NCI-H1930 (cell line): Measurements from ENCODE around the gene ATP11A.
"Not testable (repeated sequence)": the region's sequence is repeated elsewhere in the genome, so short reads cannot be mapped to it uniquely, and the experiment has no call there.

Experiments
- DNase-seq, 2 experiments: peaks; one replicate each; lab custom pipeline; 2025; lab: John Stamatoyannopoulos, UW

ATP11A gene

DNA sequence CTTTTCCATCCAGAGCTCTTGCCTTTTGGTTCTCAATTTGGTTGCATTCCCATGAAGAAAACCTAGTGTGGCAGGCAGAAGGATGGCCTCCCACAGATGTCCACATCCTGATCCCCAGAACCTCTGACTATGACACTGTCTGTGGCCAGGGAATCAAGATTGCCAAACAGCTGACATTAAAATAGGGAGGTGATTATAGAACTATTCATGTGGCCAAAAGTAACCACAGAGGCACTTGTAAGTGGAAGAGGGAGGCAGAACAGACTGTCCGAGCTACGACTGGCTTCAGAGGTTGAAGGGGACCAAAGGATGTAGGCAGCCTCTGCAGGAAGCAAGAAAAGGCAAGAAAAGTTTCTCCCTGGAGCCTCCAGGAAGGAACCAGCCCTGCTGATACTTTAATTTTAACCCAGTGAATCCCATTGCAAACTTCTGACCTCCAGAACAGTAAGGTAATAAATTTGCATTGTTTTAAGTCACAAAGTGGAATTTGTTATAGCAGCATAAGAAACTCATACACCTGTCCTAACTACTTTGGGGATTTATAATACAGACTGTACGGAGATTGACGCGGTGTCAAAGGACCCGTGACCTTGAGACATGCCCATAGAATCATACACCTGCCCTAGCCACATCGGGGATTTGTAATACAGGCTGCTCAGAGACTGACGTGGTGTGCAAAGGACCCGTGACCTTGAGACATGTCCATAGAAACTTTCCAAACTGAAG lies 106.5 kb downstream of the ATP11A start:
- DNase-seq, result no peak

DNA sequence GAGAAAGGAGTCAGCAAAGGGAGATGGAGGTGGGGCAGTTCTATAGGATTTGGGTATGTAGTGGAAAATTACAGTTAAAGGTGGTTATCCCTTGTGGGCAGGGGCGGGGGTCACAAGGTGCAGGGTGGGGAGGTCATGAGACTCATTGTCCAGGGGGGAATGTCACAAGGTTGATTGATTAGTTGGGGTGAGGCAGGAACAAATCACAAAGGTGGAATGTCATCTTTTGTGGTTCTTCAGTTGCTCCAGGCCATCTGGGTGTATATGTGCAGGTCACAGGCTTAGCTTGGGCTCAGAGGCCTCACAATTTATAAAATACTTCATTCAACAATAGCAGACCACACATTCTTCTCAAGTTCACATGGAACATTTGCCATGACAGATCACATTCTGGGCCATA lies 109.6 kb downstream of the ATP11A start:
- no peak for DNase-seq

- DNase-seq, result no peak
Measured at GRCh38 chr13:112800057-112800456, 110.2 kb downstream of the ATP11A start.

GRCh38 chr13:112800807-112801206 lies 111.0 kb downstream of the ATP11A start:
- DNase-seq, result not testable (repeated sequence)

GRCh38 chr13:112802802-112803195 lies 113.0 kb downstream of the ATP11A start:
- no peak for DNase-seq

DNA sequence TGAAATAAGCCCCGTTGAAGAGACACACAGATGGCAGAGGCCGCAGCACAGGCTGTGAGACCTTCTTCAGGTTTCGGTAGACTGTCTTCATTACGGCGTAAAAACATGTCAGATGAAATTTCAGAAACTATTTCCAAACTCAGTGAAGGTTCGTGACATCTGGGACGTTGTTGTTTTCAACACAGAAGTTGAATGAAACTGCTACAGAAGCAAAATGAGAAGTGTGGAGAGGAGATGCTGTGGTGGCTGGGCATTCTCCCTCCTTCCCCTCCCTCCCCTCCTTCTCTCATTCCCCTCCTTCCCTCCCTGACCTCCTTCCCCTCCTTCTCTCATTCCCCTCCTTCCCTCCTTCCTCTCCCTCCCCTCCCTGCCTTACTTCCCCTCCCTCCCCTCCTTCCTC lies 113.6 kb downstream of the ATP11A start:
- DNase-seq, result no peak

DNA sequence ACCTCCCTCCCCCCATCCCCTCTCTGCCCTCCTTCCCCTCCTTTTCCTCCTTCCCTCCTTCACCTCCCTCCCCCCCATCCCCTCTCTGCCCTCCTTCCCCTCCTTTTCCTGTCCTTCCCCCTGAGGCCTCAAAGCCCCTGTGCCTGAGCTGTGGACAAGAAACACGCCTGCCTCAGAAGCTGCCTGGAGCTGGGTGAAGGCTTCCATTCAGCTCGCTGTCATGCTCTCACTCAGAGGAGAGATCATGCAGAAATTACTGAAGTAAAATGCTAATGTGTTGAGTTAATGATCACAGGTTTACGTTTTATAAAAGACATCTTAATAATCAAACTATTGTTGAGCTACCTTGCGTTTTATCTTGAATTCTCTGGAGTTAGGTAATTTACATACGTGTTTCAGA lies 114.5 kb downstream of the ATP11A start:
- DNase-seq, result no peak

DNA sequence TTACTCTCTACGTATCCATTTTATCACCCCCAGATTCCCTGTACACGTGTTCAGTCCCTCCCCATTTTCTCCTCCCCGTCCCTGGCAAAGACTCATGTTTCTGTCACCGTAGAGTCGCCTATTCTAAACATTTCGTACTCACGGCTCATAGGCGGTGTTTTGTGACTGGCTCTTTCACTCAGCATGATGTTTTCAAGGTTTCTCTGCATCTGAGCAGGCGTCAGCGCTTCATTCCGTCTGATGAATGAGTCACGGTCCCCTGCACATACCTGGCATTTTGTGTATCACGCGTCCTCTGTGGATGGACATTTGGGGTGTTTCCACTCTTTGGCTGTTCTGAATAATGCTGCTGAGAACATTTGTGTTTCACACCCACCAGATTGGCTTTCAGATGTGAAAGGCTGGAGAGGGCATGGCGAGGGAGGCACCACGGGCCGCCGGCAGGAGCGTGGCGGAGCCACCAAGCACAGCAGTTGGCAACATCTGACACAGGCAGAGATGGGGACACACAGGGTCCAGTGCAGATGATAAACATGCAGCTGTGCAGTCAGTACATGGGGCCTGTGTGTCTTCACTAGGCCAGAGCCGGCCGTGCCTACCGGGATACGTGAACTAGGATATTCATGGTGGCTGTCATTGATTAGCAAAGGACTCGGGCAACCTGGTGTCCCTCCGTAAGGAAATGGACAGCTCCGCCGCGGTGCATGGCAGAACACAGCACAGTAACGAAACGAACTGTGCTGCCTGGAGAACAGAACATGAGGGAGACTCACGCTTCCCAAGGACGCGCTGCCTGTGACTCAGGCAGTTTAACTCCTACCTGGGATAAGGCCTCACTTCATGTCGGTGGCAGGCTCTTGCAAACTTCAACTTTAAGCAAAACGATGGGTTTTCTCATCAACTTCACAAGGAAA lies 117.2 kb downstream of the ATP11A start:
- DNase-seq, result no peak

DNA sequence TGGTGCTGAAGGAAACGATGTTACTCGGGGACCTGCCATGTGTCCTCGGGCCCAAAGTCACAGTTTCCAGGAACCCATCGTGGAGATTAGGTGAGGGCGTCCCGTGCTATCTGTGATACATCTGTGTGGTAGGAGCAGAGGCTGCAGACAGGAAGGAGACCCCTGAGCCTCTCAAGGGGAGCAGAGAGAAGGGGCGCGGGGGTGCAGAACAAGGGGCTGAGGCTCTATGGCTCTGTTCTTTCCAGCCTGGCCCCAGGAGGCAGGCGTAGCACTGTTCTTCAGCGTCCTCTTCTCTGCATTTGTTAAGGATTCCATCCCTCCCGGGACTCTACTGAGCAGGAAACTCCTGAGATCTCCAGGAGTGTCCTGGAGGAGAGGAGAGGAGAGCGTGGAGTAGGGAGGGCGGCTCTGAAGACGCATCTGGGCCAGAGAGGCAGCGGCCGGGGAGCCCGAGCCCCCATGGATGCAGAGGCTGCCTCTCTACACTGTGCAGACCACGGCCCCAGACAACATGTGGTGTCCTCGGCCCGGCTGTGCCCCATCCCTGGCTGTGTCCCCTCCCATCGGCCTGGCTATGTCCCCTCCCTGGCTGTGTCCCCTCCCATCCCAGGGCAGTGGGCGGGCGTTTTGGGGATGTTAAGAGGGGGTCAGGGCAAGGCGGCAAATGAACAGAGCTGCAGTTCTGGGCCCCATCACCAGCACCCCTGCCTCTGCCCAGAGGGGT lies 118.0 kb downstream of the ATP11A start:
- no peak for DNase-seq

- DNase-seq, result no peak
Measured at GRCh38 chr13:112808377-112809140, 118.7 kb downstream of the ATP11A start.

DNA sequence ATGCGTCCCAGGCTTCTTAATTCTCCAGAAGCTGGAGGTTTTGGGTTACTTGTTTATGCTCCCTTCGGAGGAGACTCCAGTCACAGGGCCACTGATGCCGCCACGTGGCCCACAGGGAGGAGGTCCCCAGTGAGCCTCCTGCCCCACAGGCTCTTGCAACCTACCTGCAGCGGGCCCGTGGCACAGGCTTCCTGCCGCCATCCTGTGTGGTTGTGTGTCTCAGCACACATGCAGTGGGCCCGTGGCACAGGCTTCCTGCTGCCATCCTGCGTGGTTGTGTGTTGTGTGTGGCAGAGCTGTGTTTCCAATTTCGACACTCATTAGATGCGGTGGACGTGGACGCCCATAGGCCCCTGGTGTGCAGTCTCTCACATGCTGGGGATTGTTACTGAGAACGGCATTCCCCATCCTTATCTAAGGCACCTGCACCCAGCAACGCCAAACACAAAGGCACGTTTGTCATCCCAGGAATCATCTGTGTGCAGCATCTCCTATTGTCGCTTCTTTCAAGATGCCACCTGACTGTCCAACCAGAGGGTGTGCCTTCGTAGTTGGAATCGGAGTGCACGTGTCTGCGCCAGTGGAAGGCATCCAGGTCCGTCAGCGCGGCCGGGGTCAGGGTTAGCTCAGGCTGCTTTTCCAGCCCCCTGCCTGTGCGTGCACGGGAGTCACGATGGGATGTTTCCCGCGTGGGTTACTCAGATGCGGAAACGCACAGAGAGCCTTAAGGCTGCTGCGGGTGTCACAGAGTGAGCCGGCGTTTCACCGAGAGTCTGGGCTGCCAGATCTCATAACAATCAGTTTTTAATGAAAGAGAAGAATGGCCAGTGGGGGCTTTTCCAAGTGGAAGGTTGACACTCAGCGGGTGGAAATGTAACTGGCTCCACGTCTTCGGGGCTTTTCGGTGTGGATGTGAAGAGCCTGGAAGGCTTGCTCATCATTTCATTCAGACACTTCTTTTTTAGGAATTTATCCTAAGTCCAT lies 119.8 kb downstream of the ATP11A start:
- no peak for DNase-seq

DNA sequence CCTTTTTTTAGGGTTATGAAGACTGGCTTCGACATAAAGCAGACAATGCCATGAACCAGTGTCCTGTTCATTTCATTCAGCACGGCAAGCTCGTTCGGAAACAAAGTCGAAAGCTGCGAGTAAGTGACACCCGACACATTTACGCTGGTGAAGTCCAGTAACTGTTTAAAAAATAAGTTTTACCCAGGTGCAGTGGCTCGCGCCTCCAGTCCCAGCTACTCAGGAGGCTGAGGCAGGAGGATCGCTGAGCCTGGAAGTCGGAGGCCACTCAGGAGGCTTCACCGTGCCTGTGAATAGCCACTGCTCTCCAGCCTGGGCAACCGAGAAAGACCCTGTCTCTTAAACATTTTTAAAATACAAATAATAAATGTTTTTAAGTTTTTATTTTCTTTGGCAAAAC lies 120.8 kb downstream of the ATP11A start:
- DNase-seq, result no peak

DNA sequence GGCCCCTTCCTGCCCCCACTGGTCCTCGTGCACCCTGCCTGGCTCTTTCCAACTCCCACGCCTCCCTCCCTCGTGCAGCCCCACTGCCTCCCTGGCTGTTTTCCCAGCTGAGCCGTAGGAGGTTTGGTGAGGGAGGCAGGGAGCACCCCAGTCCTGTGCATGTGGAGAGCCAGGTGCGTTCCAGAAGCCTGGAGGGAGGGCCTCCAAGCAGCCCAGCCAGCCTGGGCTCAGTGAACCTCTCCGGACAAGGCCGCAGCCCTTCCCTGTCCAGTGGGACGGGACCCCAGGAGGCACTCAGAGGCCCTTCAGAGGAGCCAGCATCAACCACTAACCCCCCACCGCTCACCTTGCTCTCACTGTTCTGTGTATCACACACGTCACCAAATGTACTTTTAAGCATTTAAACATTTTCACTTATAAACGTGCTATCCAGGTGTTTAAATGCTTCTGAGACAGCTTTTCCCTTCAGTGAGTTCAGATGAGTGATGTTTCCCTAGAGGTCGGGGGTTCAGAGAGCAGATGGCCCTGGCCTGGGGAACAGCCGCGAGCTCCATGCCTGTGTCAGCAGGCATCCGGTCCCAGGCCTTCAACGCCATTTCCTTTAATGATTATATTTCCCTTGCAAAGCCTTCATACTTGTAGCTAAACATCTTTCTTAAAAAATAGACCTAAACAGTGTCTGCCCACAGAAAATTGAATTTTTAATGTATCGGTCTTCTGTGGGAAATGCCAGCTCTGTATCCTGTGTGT lies 122.6 kb downstream of the ATP11A start:
- no peak for DNase-seq

DNA sequence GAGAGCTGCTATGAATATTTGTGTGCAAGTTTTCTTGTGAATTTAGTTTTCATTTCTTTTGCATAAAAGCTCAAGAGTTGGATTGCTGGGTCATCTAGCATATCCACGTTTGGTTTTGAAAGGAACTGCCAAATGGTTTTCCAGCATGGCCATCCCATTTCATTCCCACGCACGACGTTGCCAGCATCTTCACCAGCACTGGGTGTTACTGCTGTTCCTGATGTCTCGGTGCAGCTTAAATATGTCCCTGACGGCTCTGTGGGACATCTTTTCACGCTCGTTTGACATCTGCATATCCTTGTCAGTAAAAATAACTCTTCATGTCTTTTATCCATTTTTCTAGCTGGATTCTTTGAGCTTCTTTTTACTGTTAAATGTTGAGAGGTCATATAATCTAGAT lies 123.7 kb downstream of the ATP11A start:
- DNase-seq, result no peak

GRCh38 chr13:112814905-112815585 lies 125.2 kb downstream of the ATP11A start:
- DNase-seq, result no peak

DNA sequence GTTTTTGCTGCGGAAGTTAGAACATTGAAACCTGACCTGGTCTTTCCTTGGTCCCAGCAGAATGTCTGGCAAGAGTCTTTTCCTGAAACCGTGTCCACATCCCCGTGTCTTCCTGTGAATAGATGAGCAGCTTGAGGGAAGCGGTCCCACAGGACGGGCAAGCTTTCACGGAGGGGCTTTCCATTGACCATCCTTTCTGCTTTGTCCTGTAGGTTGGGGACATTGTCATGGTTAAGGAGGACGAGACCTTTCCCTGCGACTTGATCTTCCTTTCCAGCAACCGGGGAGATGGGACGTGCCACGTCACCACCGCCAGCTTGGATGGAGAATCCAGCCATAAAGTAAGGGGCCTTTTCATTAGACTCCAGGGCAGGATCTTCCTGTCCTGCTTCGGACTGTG lies 126.0 kb downstream of the ATP11A start:
- DNase-seq, result no peak

GRCh38 chr13:112818040-112818697 lies 128.3 kb downstream of the ATP11A start:
- no peak for DNase-seq

DNA sequence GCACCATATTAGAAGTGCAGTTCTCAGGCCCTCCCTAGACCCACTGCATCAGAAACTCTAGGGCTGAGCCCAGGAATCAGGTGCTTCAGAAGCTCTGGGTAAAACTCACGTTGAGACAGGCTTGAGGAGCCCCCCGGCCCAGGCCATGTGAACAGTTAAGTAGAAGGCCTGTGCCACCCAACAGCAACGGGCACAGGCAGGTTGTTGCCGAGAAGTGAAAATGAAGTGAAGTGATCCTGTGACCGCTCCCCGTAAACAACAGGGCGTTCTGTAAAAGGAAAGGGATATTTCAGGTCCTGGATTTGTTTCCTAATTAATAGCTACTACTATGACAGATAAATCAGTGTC lies 128.8 kb downstream of the ATP11A start:
- no peak for DNase-seq

DNA sequence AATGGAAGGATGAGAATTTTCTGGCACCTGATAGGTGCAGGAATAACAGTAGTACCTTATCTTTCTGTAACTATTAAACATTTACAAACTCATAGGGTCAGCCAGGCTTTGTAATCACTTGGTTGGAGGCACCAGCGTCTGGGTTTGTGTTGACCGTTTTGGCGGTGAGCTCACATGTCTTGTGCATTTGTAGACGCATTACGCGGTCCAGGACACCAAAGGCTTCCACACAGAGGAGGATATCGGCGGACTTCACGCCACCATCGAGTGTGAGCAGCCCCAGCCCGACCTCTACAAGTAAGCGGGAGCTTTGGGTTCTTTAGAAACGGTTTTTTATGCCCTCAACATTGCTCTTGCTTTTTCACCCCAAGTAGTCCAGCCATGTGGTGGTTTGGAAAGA lies 129.3 kb downstream of the ATP11A start:
- no peak for DNase-seq
